NCI-H748 (cell line): Measurements from ENCODE around the gene CEACAM19.
"Not testable (repeated sequence)": the region's sequence is repeated elsewhere in the genome, so short reads cannot be mapped to it uniquely, and the experiment has no call there.

Source experiments
- DNase-seq: peaks from one replicate; lab custom pipeline; 2025; ENCODE audit not compliant: unreplicated experiment; lab: John Stamatoyannopoulos, UW

Gene CEACAM19

DNA sequence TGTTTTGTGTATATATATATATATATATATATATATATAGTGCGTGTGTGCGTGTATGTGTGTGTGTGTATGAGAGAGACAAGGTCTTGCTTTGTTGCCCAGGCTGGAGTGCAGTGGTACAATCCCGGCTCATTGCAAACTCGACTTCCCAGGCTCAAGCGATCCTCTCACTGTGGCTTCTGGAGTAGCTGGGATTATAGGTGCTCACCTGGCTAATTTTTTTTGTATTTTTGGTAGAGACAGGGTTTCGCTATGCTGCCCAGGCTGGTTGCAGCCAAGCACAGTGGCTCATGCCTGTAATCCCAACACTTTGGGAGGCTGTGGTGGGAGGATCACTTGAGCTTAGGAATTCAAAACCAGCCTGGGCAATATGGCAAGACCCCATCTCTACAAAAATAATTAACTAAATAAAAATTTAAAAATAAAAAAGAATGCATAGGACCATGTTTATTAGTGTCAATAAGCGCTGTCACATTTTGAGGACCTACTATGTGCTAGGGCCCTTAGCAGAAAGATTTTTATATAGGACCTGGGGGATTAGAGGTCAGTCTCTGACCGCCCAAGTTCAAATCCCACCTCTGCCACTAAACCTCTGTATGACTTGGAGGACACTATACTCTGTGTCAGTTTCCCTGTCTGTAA is 25.8 kb upstream of the CEACAM19 start:
- peak; percentile 23 for DNase-seq

- DNase-seq: no peak
Measured at GRCh38 chr19:44646049-44646416, 25.2 kb upstream of the CEACAM19 start.

DNA sequence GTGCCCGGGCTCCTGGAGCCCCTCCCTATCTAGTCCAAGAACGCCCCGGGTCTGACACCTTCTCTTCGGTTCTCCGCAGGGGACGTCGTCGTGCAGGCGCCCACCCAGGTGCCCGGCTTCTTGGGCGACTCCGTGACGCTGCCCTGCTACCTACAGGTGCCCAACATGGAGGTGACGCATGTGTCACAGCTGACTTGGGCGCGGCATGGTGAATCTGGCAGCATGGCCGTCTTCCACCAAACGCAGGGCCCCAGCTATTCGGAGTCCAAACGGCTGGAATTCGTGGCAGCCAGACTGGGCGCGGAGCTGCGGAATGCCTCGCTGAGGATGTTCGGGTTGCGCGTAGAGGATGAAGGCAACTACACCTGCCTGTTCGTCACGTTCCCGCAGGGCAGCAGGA is 24.1 kb upstream of the CEACAM19 start:
- no peak for DNase-seq

DNA sequence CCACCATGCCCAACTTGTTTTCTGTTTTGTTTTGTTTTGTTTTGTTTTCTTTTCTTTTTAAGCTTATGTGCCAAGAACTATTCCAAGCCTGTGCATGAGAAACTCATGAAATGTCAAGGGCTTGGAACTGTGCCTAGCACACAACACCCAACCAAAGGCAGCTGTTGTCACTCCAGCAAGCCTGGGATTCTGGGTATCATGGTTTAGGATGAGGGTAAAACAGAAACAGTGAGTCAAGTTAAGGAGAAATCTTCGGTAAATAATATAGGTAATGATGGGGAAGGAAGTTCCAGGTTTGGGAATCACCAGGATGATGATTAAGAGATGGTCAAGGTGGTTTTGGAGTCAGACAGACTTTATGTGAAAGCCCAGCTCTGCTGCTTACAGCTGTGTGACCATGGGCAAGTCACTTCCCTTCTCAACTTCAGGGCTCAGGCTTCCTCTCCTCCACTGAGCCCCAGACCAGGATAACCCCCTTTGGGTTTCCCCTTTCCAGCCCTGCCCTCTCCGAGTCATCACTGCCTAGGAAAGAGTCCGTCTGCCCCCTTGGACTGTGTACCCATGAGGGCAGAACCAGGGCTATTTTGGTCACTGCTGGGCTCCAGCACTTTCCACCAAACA is 22.5 kb upstream of the CEACAM19 start:
- no peak for DNase-seq

- no peak for DNase-seq
Measured at GRCh38 chr19:44649578-44650145, 21.6 kb upstream of the CEACAM19 start.

GRCh38 chr19:44653343-44653742 is 17.9 kb upstream of the CEACAM19 start:
- DNase-seq: no peak

DNA sequence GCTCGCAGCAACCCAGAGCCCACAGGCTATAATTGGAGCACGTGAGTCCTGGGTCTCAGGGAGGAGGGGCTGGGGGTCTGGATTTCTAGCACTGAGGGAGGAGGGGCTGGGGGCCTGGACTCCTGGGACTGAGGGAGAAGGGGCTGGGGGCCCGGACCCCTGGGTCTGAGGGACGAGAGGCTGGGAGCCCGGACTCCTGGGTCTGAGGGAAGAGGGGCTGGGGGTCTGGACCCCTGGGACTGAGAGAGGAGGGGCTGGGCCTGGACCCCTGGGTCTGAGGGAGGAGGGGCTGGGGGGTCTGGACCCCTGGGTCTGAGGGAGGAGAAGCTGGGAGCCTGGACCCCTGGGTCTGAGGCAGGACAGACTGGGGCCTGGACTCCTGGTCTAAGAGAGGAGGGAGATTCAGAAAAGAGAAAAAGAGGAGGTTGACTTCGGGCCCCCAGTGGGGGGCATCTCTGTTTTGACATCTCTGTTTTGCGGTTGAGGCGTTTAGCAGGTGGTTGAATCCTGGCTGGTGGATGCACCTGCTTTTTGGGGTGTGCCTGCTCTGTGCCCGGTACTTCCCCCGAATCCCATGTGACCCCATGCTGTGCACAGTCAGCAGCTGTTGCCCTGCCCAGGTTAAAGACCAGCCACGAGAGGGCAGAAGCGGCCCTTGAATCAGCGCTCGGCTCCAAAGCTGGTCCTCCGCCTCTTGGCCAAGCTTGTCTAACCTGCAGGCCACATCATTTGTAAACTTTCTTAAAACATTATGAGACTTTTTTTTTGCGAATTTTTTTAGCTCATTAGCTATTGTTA is 17.1 kb upstream of the CEACAM19 start:
- peak; percentile 54 for DNase-seq

GRCh38 chr19:44657211-44657921 is 13.9 kb upstream of the CEACAM19 start:
- peak; percentile 64 for DNase-seq

GRCh38 chr19:44658069-44658733 is 13.1 kb upstream of the CEACAM19 start:
- no peak for DNase-seq

DNA sequence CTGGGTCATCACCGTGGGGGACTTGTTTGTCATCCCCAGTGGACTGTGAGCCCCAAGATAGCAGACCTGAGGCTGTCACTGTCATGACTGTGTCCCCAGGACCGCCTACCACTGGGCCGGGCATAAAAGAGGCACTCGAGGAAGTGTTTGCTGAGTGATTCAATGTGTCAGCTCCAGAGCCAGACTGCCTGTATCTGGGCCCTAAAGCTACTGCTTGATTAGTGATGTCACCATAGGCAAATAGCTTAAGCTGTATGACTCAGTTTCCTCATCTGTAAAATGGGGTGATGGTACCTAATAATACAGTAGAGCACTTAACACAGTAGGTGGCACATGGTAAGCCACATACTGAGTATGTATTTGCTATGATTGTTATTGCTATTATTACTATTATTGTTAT is 11.2 kb upstream of the CEACAM19 start:
- DNase-seq: no peak

DNA sequence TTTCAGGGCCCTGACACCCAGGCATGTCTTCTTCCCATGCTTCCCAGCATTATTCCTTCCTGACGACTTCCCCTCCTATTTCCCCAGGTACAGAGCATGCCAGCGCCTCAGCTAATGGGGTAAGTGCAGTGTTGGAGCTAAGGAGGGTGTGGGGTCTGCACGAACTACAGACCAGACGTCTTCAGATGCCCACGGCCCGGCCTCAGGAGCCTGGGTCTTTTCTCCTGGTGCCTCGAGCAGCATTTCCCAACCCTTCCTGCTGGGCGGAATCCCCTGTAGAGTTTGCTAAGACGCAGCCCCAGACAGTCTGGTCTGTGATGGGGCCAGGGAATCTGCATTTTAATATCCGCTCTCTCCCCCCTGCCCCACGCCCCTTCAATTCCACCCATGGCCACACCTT is 10.1 kb upstream of the CEACAM19 start:
- DNase-seq: no peak

GRCh38 chr19:44661904-44662303 is 9.4 kb upstream of the CEACAM19 start:
- no peak for DNase-seq

DNA sequence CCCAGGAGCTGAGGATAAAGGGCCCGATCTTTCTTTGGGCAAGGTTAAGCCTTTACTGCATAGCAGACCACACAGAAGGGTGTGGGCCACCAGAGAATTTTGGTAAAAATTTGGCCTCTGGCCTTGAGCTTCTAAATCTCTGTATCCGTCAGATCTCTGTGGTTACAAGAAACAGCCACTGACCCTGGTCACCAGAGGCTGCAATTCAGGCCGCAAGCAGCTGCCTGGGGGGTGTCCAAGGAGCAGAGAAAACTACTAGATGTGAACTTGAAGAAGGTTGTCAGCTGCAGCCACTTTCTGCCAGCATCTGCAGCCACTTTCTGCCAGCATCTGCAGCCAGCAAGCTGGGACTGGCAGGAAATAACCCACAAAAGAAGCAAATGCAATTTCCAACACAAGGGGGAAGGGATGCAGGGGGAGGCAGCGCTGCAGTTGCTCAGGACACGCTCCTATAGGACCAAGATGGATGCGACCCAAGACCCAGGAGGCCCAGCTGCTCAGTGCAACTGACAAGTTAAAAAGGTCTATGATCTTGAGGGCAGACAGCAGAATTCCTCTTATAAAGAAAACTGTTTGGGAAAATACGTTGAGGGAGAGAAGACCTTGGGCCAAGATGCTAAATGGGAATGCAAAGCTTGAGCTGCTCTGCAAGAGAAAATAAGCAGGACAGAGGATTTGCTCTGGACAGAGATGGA is 8.4 kb upstream of the CEACAM19 start:
- DNase-seq: no peak

DNA sequence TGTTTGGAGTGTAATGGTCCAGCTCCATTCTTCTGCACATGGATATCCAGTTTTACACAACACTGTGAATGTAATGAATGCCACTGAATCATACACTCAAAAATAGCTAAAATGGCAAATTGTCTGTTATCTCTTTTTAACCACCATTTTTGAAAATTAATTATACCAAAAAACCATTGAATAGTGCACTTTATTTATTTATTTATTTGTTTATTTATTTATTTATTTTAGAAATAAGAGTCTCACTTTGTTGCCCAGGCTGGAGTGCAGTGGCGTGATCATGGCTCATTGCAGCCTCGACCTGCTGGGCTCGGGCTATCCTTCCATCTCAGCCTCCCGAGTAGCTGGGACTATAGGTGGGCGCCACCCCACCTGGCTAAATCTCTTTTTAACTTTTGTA is 7.3 kb upstream of the CEACAM19 start:
- DNase-seq: no peak

- no peak for DNase-seq
Measured at GRCh38 chr19:44664976-44665375, 6.3 kb upstream of the CEACAM19 start.

- peak; percentile 40 for DNase-seq
Measured at GRCh38 chr19:44666852-44667556, 4.3 kb upstream of the CEACAM19 start.

GRCh38 chr19:44668985-44669764 is 2.1 kb upstream of the CEACAM19 start:
- no peak for DNase-seq

GRCh38 chr19:44670027-44670426 is 1.3 kb upstream of the CEACAM19 start:
- DNase-seq: not testable (repeated sequence)

DNA sequence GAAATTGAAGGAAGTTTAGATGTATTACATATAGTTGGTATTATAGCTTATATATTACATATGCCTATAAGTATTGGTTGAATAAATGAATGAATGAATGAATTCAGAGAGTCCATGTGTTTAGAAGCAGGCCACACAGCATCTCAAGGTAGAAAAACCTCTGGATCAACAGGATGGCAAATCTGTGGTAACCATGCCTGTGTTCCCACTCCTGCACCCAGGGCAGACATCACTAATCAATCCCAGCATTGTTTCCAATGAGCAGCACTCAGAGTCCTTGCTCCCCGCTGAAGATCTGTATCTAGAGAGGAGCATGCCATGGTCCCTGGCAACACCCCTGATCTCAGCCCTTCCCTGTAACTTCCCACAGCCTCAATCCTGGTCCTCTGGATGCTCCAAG is 944 bp downstream of the CEACAM19 start:
- DNase-seq: no peak
